HepG2 (cell line): ENCODE measurements around the gene IQSEC1. TPM values are rescaled to one million over a fixed set of nuclear protein-coding genes. Genes with fewer than 3 reads are reported as not detected.

Experiments used
- CBX5 ChIP-seq: sonication (generic); formaldehyde crosslinking; IDR thresholded peaks from 2 replicates; pipeline ENCODE4 v1.4.0; 2020; ENCODE audit warnings: missing genetic modification reagents, borderline replicate concordance
- DNMT1 ChIP-seq: sonication (generic); formaldehyde crosslinking; IDR thresholded peaks from 2 replicates; pipeline ENCODE4 v1.5.1; 2020; ENCODE audit warnings: mild to moderate bottlenecking, missing genetic modification reagents
- FOXK2 ChIP-seq: fragments of 450-650 bp; IDR thresholded peaks from 2 replicates; pipeline ENCODE4 v1.6.1; 2016
- MAFF ChIP-seq: IDR thresholded peaks from 2 replicates; pipeline ENCODE4 v1.6.1; 2011; ENCODE audit warnings: low read depth, low read length, improper control_type of control experiment
- MAZ ChIP-seq, 2 experiments: sonication (generic) in 1 of 2; formaldehyde crosslinking in 1 of 2; IDR thresholded peaks; 2 replicates each; pipeline versions ENCODE4 v1.5.0 to v1.6.1; 2012 to 2020; ENCODE audit warnings: low read depth in 2 of 2, mild to moderate bottlenecking in 2 of 2, borderline replicate concordance in 1 of 2, improper control_type of control experiment in 1 of 2, low read length in 1 of 2, missing genetic modification reagents in 1 of 2, moderate library complexity in 1 of 2
- MTA3 ChIP-seq: sonication (generic); formaldehyde crosslinking; IDR thresholded peaks from 2 replicates; pipeline ENCODE4 v1.4.0; 2020; ENCODE audit warnings: missing genetic modification reagents
- MTF2 ChIP-seq: sonication (generic); formaldehyde crosslinking; IDR thresholded peaks from 2 replicates; pipeline ENCODE4 v1.5.0; 2020; ENCODE audit warnings: missing genetic modification reagents, borderline replicate concordance
- POLR2G ChIP-seq: fragments of 200-400 bp; formaldehyde crosslinking; IDR thresholded peaks from 2 replicates; pipeline ENCODE4 v1.6.1; 2018; ENCODE audit warnings: mild to moderate bottlenecking, low read depth, low read length, moderate library complexity
- SMARCE1 ChIP-seq: fragments of 450-650 bp; IDR thresholded peaks from 2 replicates; pipeline ENCODE4 v1.6.1; 2017; ENCODE audit warnings: borderline replicate concordance
- SNAPC4 ChIP-seq: sonication (generic); formaldehyde crosslinking; IDR thresholded peaks from 2 replicates; pipeline ENCODE4 v1.4.0; 2020; ENCODE audit warnings: mild to moderate bottlenecking, missing genetic modification reagents
- ZHX1 ChIP-seq: sonication (generic); formaldehyde crosslinking; IDR thresholded peaks from 2 replicates; pipeline ENCODE4 v1.8.1; 2022; ENCODE audit warnings: low read depth, mild to moderate bottlenecking, missing genetic modification reagents
- ZKSCAN5 ChIP-seq: sonication (generic); formaldehyde crosslinking; IDR thresholded peaks from 2 replicates; pipeline ENCODE4 v1.5.1; 2020; ENCODE audit warnings: mild to moderate bottlenecking, missing genetic modification reagents
- ZNF354B ChIP-seq: sonication (generic); formaldehyde crosslinking; IDR thresholded peaks from 2 replicates; pipeline ENCODE4 v1.8.0; 2022; ENCODE audit warnings: mild to moderate bottlenecking, missing genetic modification reagents
- ZNF713 ChIP-seq: sonication (generic); formaldehyde crosslinking; IDR thresholded peaks from 2 replicates; pipeline ENCODE4 v1.4.0; 2020; ENCODE audit warnings: mild to moderate bottlenecking, missing genetic modification reagents
- polyA plus RNA-seq, 8 experiments: library from polyadenylated mRNA; depleted of rRNA in 3 of 8; stranded (reverse) in 7 of 8; unstranded in 1 of 8; fragments of >200 nt; fragmentation: Illumina TruSeq in 4 of 8; extraction: Trizol in 4 of 8; gene quantifications; 2 replicates each; pipeline versions ENCODE4 v1.2.1 to v1.2.3, GENCODE V29; 2011 to 2016; ENCODE audit warnings: low read depth in 4 of 8, missing spikeins in 1 of 8, mixed read lengths in 1 of 8; ENCODE audit not compliant: insufficient read depth in 1 of 8
- total RNA-seq, 5 experiments: library from RNA; depleted of rRNA; stranded (reverse); fragments of >200 nt; fragmentation: Illumina TruSeq; extraction: Trizol; gene quantifications; 2 replicates each; pipeline ENCODE4 v1.2.3, GENCODE V29; 2016; ENCODE audit warnings: low read depth in 1 of 5
- TF ChIP-seq, protein P1 (sequence below): sonication (generic); formaldehyde crosslinking; IDR thresholded peaks from 2 replicates; pipeline ENCODE4 v1.5.1; 2020; ENCODE audit warnings: mild to moderate bottlenecking, missing genetic modification reagents, moderate library complexity
- TF ChIP-seq, protein P2 (sequence below): IDR thresholded peaks from 2 replicates; pipeline ENCODE4 v1.6.1; 2012; ENCODE audit warnings: low read length, improper control_type of control experiment

The IQSEC1 gene
- total and polyA plus RNA-seq, 2 of the 13 experiments (the other 11 are each of a cell fraction or from before 2014, with no cell fraction given), result 17.4 to 20.2 TPM

DNA sequence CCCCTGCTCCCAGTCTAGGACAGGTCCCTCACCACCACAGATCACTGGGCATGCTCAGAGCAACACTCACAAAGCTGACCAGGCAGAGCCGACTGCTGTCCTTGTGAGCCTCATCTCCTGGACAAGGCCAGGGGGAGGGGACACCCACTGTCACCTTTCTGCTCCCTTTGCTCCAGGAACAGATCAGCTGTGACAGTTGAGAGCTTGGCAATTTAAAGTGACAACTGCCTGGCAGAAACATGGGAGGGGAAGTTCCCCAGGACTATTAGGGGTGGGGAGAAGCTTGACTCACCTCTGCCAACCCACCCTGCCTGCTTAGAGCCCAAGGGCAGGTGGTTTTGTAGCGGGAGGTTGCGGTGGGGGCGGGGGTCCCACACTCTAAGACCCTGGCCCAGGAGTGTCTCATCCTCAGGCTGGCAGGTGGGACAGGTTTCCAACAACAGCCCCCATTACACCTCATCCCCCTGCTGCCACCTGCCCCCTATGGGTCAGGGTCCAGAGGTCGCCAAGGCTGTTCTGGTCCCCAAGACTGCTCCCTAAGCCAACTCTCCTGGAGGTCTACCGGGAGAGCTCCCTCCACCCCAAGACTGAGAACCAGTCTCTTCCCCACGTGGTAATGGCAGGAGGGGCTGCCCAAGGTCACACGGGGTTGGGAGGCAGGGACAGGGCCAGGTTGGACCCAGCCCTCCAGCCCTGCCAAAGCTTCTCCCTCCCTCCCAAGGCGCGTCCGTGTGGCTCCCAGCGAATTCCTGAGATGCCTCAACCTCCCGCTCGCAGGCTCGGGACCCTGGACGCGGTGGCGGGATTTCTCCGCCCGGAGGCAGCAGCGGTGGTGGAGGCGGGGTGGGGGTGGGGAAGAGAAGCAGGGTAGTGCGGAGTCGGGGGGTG is 80.4 kb downstream of the IQSEC1 start (continued):
- TF ChIP-seq MAZ (IDR thresholded peaks at IDR 0.05; ENCODE audit: borderline replicate concordance, low read depth, low read length) (no peak), MAZ (CRISPR knock-in tag; IDR thresholded peaks at IDR 0.05; ENCODE audit: low read depth) (no peak), ZHX1 (no peak), ZKSCAN5 (CRISPR knock-in tag) (no peak), SMARCE1 (no peak), DNMT1 (CRISPR knock-in tag) (no peak), MTF2 (no peak), MAFF (no peak), ZNF713 (CRISPR knock-in tag) (no peak), SNAPC4 (CRISPR knock-in tag) (no peak), MTA3 (CRISPR knock-in tag) (no peak), CBX5 (CRISPR knock-in tag) (no peak), ZNF354B (CRISPR knock-in tag) (no peak), POLR2G (no peak), FOXK2 (no peak)
- TF ChIP-seq, protein P1, sequence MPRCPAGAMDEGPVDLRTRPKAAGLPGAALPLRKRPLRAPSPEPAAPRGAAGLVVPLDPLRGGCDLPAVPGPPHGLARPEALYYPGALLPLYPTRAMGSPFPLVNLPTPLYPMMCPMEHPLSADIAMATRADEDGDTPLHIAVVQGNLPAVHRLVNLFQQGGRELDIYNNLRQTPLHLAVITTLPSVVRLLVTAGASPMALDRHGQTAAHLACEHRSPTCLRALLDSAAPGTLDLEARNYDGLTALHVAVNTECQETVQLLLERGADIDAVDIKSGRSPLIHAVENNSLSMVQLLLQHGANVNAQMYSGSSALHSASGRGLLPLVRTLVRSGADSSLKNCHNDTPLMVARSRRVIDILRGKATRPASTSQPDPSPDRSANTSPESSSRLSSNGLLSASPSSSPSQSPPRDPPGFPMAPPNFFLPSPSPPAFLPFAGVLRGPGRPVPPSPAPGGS (CRISPR knock-in tag), result no peak
- TF ChIP-seq, protein P2, sequence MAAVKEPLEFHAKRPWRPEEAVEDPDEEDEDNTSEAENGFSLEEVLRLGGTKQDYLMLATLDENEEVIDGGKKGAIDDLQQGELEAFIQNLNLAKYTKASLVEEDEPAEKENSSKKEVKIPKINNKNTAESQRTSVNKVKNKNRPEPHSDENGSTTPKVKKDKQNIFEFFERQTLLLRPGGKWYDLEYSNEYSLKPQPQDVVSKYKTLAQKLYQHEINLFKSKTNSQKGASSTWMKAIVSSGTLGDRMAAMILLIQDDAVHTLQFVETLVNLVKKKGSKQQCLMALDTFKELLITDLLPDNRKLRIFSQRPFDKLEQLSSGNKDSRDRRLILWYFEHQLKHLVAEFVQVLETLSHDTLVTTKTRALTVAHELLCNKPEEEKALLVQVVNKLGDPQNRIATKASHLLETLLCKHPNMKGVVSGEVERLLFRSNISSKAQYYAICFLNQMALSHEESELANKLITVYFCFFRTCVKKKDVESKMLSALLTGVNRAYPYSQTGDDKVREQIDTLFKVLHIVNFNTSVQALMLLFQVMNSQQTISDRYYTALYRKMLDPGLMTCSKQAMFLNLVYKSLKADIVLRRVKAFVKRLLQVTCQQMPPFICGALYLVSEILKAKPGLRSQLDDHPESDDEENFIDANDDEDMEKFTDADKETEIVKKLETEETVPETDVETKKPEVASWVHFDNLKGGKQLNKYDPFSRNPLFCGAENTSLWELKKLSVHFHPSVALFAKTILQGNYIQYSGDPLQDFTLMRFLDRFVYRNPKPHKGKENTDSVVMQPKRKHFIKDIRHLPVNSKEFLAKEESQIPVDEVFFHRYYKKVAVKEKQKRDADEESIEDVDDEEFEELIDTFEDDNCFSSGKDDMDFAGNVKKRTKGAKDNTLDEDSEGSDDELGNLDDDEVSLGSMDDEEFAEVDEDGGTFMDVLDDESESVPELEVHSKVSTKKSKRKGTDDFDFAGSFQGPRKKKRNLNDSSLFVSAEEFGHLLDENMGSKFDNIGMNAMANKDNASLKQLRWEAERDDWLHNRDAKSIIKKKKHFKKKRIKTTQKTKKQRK, result no peak
